Rectal smooth muscle tissue (tissue), 1 donor: ENCODE results near the gene DENND2C.
A peak's percentile ranks its signal among the peaks of the same experiment; 100 is the strongest.
"Not testable (repeated sequence)": the region's sequence is repeated elsewhere in the genome, so short reads cannot be mapped to it uniquely, and the experiment has no call there.

Source experiments
- H3K27ac ChIP-seq: one replicate; pipeline ENCODE4 v1.7.0; 2013; ENCODE audit warnings: low read depth, low read length, inconsistent platforms
- H3K27me3 ChIP-seq: one replicate; pipeline ENCODE4 v1.7.0; 2013; ENCODE audit warnings: low read length; ENCODE audit not compliant: control insufficient read depth, insufficient read depth
- H3K36me3 ChIP-seq: one replicate; pipeline ENCODE4 v1.7.0; 2013; ENCODE audit warnings: low read length; ENCODE audit not compliant: control insufficient read depth, insufficient read depth
- H3K4me1 ChIP-seq: one replicate; pipeline ENCODE4 v1.7.0; 2013; ENCODE audit warnings: low read length; ENCODE audit not compliant: control insufficient read depth, insufficient read depth
- H3K4me3 ChIP-seq: one replicate; pipeline ENCODE4 v1.7.0; 2013; ENCODE audit warnings: low read length
- H3K9ac ChIP-seq: one replicate; pipeline ENCODE4 v1.7.0; 2013; ENCODE audit warnings: low read length

Gene DENND2C

GRCh38 chr1:114586513-114587047, 83.3 kb downstream of the DENND2C start:
- H3K36me3 ChIP-seq = no peaks in the 10 kb centered on the region
- H3K27me3 ChIP-seq = no peaks in the 10 kb centered on the region
- no peak overlapping the region for H3K27ac ChIP-seq
- H3K4me3 ChIP-seq = no peak overlapping the region
- H3K4me1 ChIP-seq = no peaks in the 10 kb centered on the region
- no peak overlapping the region for H3K9ac ChIP-seq

GRCh38 chr1:114585231-114585630, 84.6 kb downstream of the DENND2C start:
- peaks cover 6% of the 10 kb centered on the region for H3K4me1 ChIP-seq
- H3K9ac ChIP-seq = no peak overlapping the region
- no peaks in the 10 kb centered on the region for H3K27me3 ChIP-seq
- H3K4me3 ChIP-seq = no peak overlapping the region
- no peak overlapping the region for H3K27ac ChIP-seq
- no peaks in the 10 kb centered on the region for H3K36me3 ChIP-seq

GRCh38 chr1:114581335-114582287, 88.2 kb downstream of the DENND2C start, which contains the start of gene BCAS2:
Gene BCAS2 (minus strand): TSS chr1:114581615. CDS start chr1:114581591, 24 bp downstream.
- peaks cover 7% of the 10 kb centered on the region for H3K4me1 ChIP-seq
- H3K27me3 ChIP-seq = no peaks in the 10 kb centered on the region
- H3K27ac ChIP-seq = peak within 1 kb of the TSS; percentile 85
- peak within 1 kb of the TSS; percentile 75 for H3K4me3 ChIP-seq
- H3K9ac ChIP-seq = peak within 1 kb of the TSS; percentile 71
- peaks cover 4% of the 10 kb centered on the region for H3K36me3 ChIP-seq

- Histone ChIP-seq H3K27me3 (no peaks in the 10 kb centered on the region), H3K4me1 (no peaks in the 10 kb centered on the region), H3K4me3 (no peak overlapping the region), H3K9ac (no peak overlapping the region), H3K27ac (no peak overlapping the region), H3K36me3 (peaks cover 15% of the 10 kb centered on the region)
Measured at GRCh38 chr1:114574365-114574764, 95.5 kb downstream of the DENND2C start.

- no peaks in the 10 kb centered on the region for H3K4me1 ChIP-seq
- H3K27ac ChIP-seq = no peak overlapping the region
- no peak overlapping the region for H3K4me3 ChIP-seq
- H3K9ac ChIP-seq = no peak overlapping the region
- H3K36me3 ChIP-seq = peaks cover 3% of the 10 kb centered on the region
- no peaks in the 10 kb centered on the region for H3K27me3 ChIP-seq
Measured at GRCh38 chr1:114564141-114564540, 105.7 kb downstream of the DENND2C start.

- not testable (repeated sequence) for H3K9ac ChIP-seq, H3K4me1 ChIP-seq, H3K36me3 ChIP-seq, H3K27ac ChIP-seq, H3K27me3 ChIP-seq, H3K4me3 ChIP-seq
Measured at GRCh38 chr1:114562978-114563510, 106.8 kb downstream of the DENND2C start.

- H3K27ac ChIP-seq = no peak overlapping the region
- H3K27me3 ChIP-seq = no peaks in the 10 kb centered on the region
- H3K4me3 ChIP-seq = no peak overlapping the region
- no peaks in the 10 kb centered on the region for H3K36me3 ChIP-seq
- H3K9ac ChIP-seq = no peak overlapping the region
- no peaks in the 10 kb centered on the region for H3K4me1 ChIP-seq
Measured at GRCh38 chr1:114561333-114561732, 108.5 kb downstream of the DENND2C start.

- H3K9ac ChIP-seq = no peak overlapping the region
- no peaks in the 10 kb centered on the region for H3K4me1 ChIP-seq
- no peaks in the 10 kb centered on the region for H3K27me3 ChIP-seq
- H3K4me3 ChIP-seq = no peak overlapping the region
- no peaks in the 10 kb centered on the region for H3K36me3 ChIP-seq
- no peak overlapping the region for H3K27ac ChIP-seq
Measured at GRCh38 chr1:114559356-114559755, 110.5 kb downstream of the DENND2C start.

GRCh38 chr1:114558544-114558943, 111.3 kb downstream of the DENND2C start:
- Histone ChIP-seq H3K4me3 (no peak overlapping the region), H3K27ac (no peak overlapping the region), H3K9ac (no peak overlapping the region), H3K27me3 (no peaks in the 10 kb centered on the region), H3K4me1 (no peaks in the 10 kb centered on the region), H3K36me3 (no peaks in the 10 kb centered on the region)

- H3K9ac ChIP-seq = no peak overlapping the region
- no peak overlapping the region for H3K4me3 ChIP-seq
- H3K27ac ChIP-seq = no peak overlapping the region
- no peaks in the 10 kb centered on the region for H3K4me1 ChIP-seq
- no peaks in the 10 kb centered on the region for H3K36me3 ChIP-seq
- no peaks in the 10 kb centered on the region for H3K27me3 ChIP-seq
Measured at GRCh38 chr1:114554577-114554976, 115.3 kb downstream of the DENND2C start.

GRCh38 chr1:114552106-114552639, 117.7 kb downstream of the DENND2C start:
- no peaks in the 10 kb centered on the region for H3K36me3 ChIP-seq
- no peak overlapping the region for H3K27ac ChIP-seq
- no peak overlapping the region for H3K4me3 ChIP-seq
- no peaks in the 10 kb centered on the region for H3K27me3 ChIP-seq
- no peaks in the 10 kb centered on the region for H3K4me1 ChIP-seq
- H3K9ac ChIP-seq = no peak overlapping the region

- Histone ChIP-seq H3K9ac (no peak overlapping the region), H3K27ac (no peak overlapping the region), H3K4me3 (no peak overlapping the region), H3K4me1 (no peaks in the 10 kb centered on the region), H3K27me3 (no peaks in the 10 kb centered on the region), H3K36me3 (no peaks in the 10 kb centered on the region)
Measured at GRCh38 chr1:114551400-114551799, 118.4 kb downstream of the DENND2C start.
